Activated CD4-positive, alpha-beta T cell treated with anti-CD3 and anti-CD28 coated beads, Interleukin-2, Interleukin-4, amounts not matched to agents 100 ng/mL and 50 ng/mL, durations not matched to agents 16 hours and 8 hours (primary cell): ENCODE data around the gene CEP76.
A peak's percentile ranks its signal among the peaks of the same experiment; 100 is the strongest.
"Not testable (repeated sequence)": the region's sequence is repeated elsewhere in the genome, so short reads cannot be mapped to it uniquely, and the experiment has no call there.

Source experiments
- DNase-seq: peaks from one replicate; pipeline ENCODE4 v3.0.0-alpha.2; 2020; ENCODE audit warnings: low spot score

The CEP76 gene

DNA sequence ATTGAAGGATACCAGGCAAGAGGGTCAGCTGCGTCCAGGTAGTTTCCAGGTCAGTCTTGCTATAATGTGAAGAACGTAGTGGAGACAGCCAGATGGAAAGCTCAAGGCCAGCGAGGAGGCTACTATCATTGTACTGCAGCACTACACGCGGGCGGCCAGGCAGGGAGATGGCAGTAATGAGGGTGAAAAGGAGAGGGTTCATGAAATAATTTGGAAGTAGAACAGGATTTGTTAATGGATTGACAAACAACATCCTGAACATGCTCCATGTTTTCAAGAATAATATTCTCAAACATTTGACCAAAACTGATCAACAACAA is 61.7 kb downstream of the CEP76 start:
- no peak for DNase-seq

DNA sequence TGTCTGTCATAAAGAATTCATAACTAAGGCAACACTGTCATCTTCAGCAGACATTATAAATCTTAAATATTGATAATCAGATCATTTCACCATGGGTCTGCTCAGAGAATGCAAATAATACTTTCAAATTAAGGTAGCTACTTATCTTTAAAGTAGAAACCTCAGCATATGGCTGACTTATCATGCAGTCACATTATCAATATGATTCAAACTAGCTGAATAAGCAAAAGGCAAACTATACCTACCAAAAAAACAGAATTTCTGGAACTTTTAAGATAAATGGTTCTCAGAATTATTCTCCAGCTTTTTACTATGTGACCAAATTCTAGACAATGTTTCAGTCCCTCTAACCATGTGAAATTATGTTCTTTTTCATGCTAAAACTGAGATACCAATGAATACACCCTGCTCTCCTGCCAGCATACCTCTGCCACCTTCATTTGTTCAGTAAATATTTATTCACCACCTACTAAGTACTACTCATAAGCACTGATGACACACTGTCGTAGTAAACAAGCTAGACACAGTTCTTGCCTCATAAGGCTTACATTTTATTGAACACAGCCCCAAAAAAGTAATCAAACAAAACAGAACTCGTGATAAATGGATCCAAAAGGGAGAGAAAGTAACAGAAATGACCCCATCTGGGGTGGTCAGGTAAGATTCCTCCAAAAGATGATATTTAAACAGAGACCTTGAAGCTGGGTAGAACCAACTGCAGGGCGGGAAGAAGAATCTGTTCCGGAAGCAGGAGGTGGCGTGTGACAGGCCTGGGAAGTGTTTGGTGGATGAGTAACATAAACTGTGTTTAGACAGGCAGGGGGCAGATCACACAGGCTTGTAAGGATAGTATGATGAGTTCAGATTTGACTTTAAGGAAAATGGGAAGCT is 62.3 kb downstream of the CEP76 start:
- DNase-seq: no peak

DNA sequence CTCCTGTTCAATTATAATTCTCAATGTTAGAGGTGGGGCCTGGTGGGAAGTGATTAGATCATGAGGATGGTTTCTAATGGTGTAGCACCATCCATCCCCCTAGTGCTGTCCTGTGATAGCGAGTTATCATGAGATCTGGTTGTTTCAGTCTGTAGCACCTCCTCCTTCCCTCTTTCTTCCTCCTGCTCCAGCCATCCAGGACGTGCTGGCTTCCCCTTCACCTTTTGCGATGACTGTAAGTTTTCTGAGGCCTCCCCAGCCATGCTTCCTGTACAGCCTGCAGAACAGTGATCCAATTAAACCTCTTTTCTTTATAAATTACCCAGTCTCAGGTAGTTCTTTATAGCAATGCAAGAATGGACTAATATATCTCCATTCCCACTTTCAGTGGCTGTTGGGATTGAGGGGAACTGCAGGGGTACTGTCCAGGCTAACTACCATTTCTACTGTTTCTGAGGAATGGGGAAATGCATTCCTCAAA is 63.8 kb downstream of the CEP76 start:
- no peak for DNase-seq

DNA sequence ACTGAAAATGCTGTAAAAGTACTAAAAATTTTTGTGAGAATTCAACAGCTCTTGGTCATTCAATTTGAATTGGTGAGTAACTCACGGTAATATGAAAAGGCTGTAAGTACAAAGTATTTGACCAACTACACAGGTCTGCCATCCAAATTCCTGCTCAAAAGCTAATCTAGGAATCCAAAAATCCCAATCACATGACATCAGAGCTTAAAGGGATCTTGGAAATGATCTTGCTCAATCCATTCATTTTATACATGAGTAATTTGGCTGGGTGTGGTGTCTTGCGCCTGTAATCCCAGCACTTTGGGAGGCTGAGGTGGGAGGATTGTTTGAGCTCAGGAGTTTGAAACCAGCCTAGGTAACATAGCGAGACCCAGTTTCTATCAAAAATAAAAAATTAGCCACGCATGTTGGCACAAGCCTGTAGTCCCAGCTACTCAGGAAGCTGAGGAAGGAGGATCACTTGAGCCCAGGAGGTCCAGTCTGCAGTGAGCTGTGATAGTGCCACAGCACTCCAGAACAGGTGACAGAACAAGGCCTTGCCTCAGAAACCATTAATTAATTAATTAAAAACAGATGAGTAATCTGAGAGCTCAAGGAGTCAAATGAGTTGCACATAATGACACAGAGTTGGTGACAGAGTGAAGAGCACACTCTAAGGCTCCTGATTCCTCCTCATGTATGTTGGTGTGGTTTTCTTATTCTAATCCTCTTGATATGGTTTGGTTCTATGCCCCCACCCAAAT is 64.5 kb downstream of the CEP76 start:
- no peak for DNase-seq

DNA sequence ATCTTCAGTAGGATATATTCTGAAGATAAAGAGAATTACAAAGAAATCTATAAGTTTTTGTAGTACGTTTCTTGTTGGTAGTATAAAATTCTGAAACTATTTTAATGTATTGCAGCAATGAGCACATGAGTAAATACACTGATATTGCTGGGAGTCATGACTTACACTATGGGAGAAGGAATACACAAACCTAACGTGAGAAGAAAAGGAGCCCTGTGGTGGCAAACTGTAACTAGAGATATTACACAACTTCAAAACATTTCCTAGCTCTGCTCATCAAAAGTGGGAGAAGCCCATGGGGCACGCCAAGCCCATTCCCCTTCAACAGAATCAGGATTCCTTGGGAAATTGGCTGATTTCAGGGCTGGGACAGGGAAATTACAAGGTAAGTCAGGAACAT is 65.1 kb downstream of the CEP76 start:
- DNase-seq: no peak

DNA sequence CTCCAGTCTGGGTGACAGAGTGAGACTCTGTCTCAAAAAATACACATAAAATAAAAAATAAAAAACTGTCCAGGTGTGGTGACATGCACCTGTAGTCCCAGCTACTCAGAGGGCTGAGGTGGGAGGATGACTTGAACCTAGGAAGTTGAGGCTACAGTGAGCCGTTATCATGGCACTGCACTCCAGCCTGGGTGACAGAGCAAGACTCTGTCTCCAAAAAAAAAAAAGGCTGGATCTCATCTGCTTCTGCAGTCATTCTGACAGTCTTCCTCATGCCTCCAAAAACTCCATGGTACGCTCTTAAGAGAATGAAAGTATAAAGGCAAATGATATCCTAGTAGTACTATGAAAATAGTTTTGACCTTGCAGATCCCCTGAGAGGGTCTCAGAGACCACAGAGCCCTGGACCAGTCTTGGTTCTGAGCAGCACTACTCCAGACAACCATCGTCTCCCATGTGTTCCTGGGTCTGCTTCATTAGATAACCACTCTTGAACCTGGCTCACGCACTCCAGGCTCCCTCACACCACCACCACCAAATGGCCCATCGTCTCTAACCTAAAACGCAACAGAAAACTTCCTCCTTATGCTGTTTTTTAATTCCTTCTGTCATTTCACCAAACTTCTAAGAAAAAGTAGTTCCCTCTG is 70.6 kb downstream of the CEP76 start:
- DNase-seq: no peak

DNA sequence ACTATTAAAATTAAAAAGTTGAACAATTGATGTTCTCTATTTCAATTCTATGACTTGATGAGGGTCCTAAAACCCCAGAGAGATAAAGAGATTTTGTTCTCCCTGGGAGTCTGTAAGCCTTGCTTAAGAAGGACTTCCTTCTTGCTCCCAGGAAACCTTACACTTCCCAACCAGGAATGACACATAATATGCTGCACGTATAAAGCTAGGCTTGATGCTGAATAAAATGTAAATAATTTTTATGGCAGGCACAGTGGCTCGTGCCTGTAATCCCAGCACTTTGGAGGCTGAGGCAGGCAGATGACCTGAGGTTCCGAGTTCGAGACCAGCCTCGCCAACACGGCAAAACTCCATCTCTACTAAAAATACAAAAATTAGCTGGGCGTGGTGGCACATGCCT is 72.4 kb downstream of the CEP76 start:
- DNase-seq: no peak

DNA sequence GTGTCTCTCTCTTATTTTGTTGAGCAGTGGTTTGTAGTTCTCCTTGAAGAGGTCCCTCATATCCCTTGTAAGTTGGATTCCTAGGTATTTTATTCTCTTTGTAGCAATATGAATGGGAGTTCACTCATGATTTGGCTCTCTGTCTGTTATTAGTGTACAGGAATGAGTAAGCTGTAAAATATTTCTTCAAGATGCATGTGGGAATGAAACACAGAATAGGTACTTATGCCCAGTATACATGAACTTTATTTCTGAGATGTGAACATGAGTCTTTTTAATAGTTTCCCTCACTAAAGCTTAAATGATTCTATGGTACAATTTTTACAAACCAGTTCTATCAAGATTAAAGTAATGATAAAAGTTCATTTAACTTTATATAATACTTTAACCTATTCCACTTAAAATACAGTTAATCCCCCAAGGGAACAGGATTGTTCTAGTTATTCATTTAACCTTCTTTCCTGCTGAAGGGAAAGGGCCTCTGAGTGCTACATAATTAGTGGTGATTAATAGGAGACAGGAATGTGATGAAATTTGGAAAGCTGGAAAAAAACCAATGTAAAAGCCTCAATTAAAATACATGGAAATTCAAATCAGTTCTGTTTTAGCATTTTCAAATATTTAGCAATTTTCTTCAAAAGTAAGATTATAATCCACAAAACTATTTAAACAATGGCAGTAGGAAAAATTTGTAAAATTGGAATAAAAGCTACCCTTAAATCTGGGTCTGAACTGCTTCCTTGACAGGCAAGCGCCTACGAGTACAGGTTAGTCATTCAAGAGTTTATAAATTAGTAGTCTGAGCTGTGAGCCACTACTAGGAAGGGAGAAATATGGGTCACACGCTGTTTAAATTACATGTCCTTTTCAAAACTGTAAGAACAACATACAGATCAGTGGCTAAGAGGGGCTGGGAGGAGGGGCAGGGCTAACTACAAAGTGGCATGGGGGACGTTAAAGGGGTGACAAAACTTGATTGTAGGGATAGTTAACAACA is 73.5 kb downstream of the CEP76 start:
- peak; percentile 25 for DNase-seq

DNA sequence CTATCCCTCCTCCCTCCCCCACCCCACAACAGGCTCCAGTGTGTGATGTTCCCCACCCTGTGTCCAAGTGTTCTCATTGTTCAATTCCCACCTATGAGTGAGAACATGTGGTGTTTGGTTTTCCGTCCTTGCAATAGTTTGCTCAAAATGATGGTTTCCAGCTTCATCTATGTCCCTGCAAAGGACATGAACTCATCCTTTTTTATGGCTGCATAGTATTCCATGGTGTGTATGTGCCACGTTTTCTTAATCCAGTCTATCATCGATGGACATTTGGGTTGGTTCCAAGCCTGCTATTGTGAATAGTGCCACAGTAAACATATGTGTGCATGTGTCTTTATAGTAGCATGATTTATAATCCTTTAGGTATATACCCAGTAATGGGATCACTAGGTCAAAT is 75.3 kb downstream of the CEP76 start:
- DNase-seq: not testable (repeated sequence)

DNA sequence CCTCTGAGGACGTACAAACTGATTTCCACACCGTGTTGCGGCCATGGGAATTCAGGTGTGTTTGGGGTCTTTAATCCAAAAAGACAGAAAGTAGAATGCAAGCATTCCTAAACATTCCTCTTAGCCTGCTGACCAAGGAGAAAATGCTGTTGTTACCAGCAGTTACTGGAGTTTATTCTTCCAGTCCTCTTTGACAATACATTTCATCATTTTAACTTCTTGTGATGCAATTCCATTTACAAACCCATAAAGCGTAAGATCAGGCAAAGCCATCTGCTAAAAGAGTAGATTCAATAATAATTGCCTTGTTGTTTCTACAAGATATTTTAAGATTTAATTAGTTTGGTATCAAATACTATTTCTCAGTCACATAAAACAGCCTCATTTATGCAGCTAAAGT is 77.3 kb downstream of the CEP76 start:
- DNase-seq: no peak
